Thyroid gland (tissue), 4 donors: ENCODE measurements around the gene WDR64.

Experiments
- POLR2A ChIP-seq, 2 donors: fragments of 450-650 bp; IDR thresholded peaks; one replicate each; pipeline ENCODE4 v1.6.1; 2017; ENCODE audit warnings: antibody characterized with exemption in 2 of 2, mild to moderate bottlenecking in 2 of 2, moderate library complexity in 1 of 2
- TF ChIP-seq, protein P1 (sequence below), 6 experiments: fragments of 200-600 bp in 3 of 6; fragments of 450-650 bp in 3 of 6; sonication (generic) in 3 of 6; IDR thresholded peaks; one replicate each; pipeline ENCODE4 v1.5.1; 2016 to 2019; ENCODE audit warnings: antibody characterized with exemption in 6 of 6, mild to moderate bottlenecking in 2 of 6, inconsistent platforms in 1 of 6, moderate library complexity in 1 of 6

DNA sequence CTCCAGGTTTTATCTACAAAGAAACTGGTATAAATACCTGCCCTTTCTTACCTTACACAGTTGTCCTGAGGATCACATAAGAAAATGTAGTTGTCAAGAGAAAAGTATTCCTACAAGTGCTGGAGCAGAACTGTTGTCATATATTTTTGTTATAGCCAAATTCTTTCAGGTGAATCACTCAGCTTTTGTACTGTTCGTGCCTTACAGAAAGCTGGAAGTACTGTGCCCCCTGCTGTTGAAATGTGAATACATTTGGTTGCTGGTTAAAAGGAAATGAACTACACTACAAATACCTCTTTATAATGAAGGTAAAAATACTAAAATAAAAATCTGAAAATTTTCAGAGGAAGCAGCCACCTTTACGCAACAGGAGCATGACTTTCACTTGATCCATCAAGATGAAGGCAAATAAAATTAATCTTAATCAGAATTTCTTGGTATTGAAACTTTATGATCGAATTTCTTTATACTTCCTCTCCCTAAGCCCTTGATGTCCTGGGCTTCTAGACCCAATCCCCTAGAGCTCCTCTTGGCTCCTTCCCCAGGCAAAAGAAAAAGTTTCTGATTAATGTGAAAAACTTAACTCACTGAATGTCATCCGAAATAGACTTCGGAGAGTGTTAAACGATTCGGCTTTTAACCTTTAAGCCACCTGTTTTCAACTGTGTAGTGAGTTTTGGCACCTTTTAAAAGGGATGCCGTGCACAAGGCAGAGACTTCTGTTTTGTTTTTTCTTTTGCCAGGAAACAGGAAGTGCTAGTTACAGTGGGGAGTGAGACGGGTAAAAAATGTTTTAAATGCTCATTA lies 24.4 kb upstream of the WDR64 start:
- TF ChIP-seq, protein P1, sequence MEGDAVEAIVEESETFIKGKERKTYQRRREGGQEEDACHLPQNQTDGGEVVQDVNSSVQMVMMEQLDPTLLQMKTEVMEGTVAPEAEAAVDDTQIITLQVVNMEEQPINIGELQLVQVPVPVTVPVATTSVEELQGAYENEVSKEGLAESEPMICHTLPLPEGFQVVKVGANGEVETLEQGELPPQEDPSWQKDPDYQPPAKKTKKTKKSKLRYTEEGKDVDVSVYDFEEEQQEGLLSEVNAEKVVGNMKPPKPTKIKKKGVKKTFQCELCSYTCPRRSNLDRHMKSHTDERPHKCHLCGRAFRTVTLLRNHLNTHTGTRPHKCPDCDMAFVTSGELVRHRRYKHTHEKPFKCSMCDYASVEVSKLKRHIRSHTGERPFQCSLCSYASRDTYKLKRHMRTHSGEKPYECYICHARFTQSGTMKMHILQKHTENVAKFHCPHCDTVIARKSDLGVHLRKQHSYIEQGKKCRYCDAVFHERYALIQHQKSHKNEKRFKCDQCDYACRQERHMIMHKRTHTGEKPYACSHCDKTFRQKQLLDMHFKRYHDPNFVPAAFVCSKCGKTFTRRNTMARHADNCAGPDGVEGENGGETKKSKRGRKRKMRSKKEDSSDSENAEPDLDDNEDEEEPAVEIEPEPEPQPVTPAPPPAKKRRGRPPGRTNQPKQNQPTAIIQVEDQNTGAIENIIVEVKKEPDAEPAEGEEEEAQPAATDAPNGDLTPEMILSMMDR (IDR thresholded peaks at IDR 0.05): peak in 4 of 6 experiments; percentile 11 to 42 (median 32)
- TF ChIP-seq POLR2A (IDR thresholded peaks at IDR 0.05): no peak
